Caco-2 (cell line): ENCODE data around the gene MELTF. TPM values are rescaled to one million over a fixed set of nuclear protein-coding genes. Genes with fewer than 3 reads are reported as not detected.
A peak's percentile ranks its signal among the peaks of the same experiment; 100 is the strongest.

ENCODE experiments used
- BruUV-seq: library from RNA; stranded (reverse); fragments of 400-500 nt; replicated peaks from 2 replicates; lab custom pipeline; 2021; lab: Mats Ljungman, UMichigan
- CTCF ChIA-PET: fragments of 300-600 bp; sonication (Branson Sonifier 250); formaldehyde crosslinking; loops from one replicate; lab custom pipeline; 2022; ENCODE audit warnings: antibody characterized with exemption; lab: Charles Lee
- POLR2A ChIA-PET: fragments of 300-600 bp; sonication (Branson Sonifier 250); formaldehyde crosslinking; loops from one replicate; lab custom pipeline; 2022; ENCODE audit warnings: antibody characterized with exemption; lab: Charles Lee
- DNase-seq, 2 experiments: peaks; one replicate each; pipeline versions ENCODE4 v3.0.0 to v3.0.0-alpha.2; 2020 to 2022
- H3K27me3 ChIP-seq: replicated peaks from 2 replicates; pipeline ENCODE4 v1.6.0; 2011; ENCODE audit warnings: low read length; ENCODE audit not compliant: control insufficient read depth, insufficient read depth
- H3K36me3 ChIP-seq: 2 replicates; pipeline ENCODE4 v1.5.1; 2011; ENCODE audit warnings: low read length; ENCODE audit not compliant: control insufficient read depth, insufficient read depth
- H3K4me1 ChIP-seq: fragments of 250-450 bp; sonication (Bioruptor Pico); 2 replicates; pipeline ENCODE4 v1.5.1; 2020; ENCODE audit warnings: mild to moderate bottlenecking
- H3K4me3 ChIP-seq: 2 replicates; pipeline ENCODE4 v1.5.1; 2011; ENCODE audit warnings: low read depth, mild to moderate bottlenecking, control low read depth, low read length
- H3K9me3 ChIP-seq: fragments of 250-450 bp; sonication (Bioruptor Pico); 2 replicates; pipeline ENCODE4 v1.5.1; 2020; ENCODE audit warnings: mild to moderate bottlenecking, moderate library complexity
- H3K27ac Mint-ChIP-seq: one replicate; pipeline ENCODE4 v1.8.0; 2022; ENCODE audit warnings: mixed read lengths; ENCODE audit not compliant: unreplicated experiment
- H3K27me3 Mint-ChIP-seq: one replicate; pipeline ENCODE4 v1.8.0; 2022; ENCODE audit warnings: mixed read lengths; ENCODE audit not compliant: insufficient read depth, unreplicated experiment
- H3K36me3 Mint-ChIP-seq: one replicate; pipeline ENCODE4 v1.8.0; 2022; ENCODE audit warnings: mild to moderate bottlenecking, mixed read lengths; ENCODE audit not compliant: insufficient read depth, unreplicated experiment
- H3K4me1 Mint-ChIP-seq: one replicate; pipeline ENCODE4 v1.8.0; 2022; ENCODE audit warnings: low read depth, mixed read lengths; ENCODE audit not compliant: unreplicated experiment
- H3K4me3 Mint-ChIP-seq: one replicate; pipeline ENCODE4 v1.8.0; 2022; ENCODE audit warnings: mild to moderate bottlenecking, moderate library complexity, mixed read lengths; ENCODE audit not compliant: unreplicated experiment
- H3K9me3 Mint-ChIP-seq: one replicate; pipeline ENCODE4 v1.8.0; 2022; ENCODE audit warnings: mixed read lengths; ENCODE audit not compliant: unreplicated experiment
- intact Hi-C: fragments of 100-400 bp; cut with micrococcal nuclease; formaldehyde crosslinking; loops from one replicate; pipeline ENCODE4 v1.10.0; 2022; ENCODE audit not compliant: unreplicated experiment
- total RNA-seq: library from RNA; stranded (reverse); gene quantifications from 2 replicates; pipeline ENCODE4 v1.2.3, GENCODE V29; 2022
- TF ChIP-seq, protein P1 (sequence below), 2 experiments: fragments of 200-600 bp in 1 of 2; IDR thresholded peaks; 1 replicate in 1 of 2; 2 replicates in 1 of 2; pipeline versions ENCODE4 v1.5.1 to v1.8.0; 2011 to 2022; ENCODE audit warnings: antibody characterized with exemption in 1 of 2, control low read depth in 1 of 2, inconsistent platforms in 1 of 2, low read depth in 1 of 2, low read length in 1 of 2, mild to moderate bottlenecking in 1 of 2, moderate library complexity in 1 of 2; ENCODE audit not compliant: insufficient read depth in 1 of 2, severe bottlenecking in 1 of 2, unreplicated experiment in 1 of 2

Gene MELTF
- total RNA-seq, 1 experiment from 2014 or later, result 29.3 TPM

- H3K27ac Mint-ChIP-seq, result peak overlapping the region; percentile 68
- POLR2A ChIA-PET, result interaction anchor here (1.0 kb wide), 1 partner anchor 13 kb away, joined by 3 read pairs; no protein-coding TSS in a partner anchor
- intact Hi-C loops, result no loop called here
- H3K4me3 Mint-ChIP-seq, result no peak overlapping the region
- TF ChIP-seq, protein P1, sequence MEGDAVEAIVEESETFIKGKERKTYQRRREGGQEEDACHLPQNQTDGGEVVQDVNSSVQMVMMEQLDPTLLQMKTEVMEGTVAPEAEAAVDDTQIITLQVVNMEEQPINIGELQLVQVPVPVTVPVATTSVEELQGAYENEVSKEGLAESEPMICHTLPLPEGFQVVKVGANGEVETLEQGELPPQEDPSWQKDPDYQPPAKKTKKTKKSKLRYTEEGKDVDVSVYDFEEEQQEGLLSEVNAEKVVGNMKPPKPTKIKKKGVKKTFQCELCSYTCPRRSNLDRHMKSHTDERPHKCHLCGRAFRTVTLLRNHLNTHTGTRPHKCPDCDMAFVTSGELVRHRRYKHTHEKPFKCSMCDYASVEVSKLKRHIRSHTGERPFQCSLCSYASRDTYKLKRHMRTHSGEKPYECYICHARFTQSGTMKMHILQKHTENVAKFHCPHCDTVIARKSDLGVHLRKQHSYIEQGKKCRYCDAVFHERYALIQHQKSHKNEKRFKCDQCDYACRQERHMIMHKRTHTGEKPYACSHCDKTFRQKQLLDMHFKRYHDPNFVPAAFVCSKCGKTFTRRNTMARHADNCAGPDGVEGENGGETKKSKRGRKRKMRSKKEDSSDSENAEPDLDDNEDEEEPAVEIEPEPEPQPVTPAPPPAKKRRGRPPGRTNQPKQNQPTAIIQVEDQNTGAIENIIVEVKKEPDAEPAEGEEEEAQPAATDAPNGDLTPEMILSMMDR (IDR thresholded peaks at IDR 0.05; ENCODE audit: insufficient read depth in 1 of 2, low read depth in 1 of 2, low read length in 1 of 2, severe bottlenecking in 1 of 2, unreplicated experiment in 1 of 2), result no peak
- H3K4me3 ChIP-seq, result no peak overlapping the region
- H3K36me3 ChIP-seq, result no peaks in the 10 kb centered on the region
- no peaks in the 10 kb centered on the region for H3K36me3 Mint-ChIP-seq
- H3K4me1 Mint-ChIP-seq, result peaks cover 15% of the 10 kb centered on the region
- BruUV-seq, result no TSS peak
- CTCF ChIA-PET, result interaction anchor here (0.6 to 1.7 kb wide), 3 partner anchors 13 to 123 kb away, joined by 4 to 8 read pairs (median 7); partner anchors contain the start of gene MELTF
- no peaks in the 10 kb centered on the region for H3K9me3 Mint-ChIP-seq
- H3K9me3 ChIP-seq, result no peaks in the 10 kb centered on the region
- peaks cover 38% of the 10 kb centered on the region for H3K4me1 ChIP-seq
- no peaks in the 10 kb centered on the region for H3K27me3 ChIP-seq
- H3K27me3 Mint-ChIP-seq, result no peaks in the 10 kb centered on the region
- peak in 1 of 2 experiments; percentile 29 for DNase-seq
Observed at GRCh38 chr3:196990601-196991007, 39.0 kb downstream of the MELTF start.

DNA sequence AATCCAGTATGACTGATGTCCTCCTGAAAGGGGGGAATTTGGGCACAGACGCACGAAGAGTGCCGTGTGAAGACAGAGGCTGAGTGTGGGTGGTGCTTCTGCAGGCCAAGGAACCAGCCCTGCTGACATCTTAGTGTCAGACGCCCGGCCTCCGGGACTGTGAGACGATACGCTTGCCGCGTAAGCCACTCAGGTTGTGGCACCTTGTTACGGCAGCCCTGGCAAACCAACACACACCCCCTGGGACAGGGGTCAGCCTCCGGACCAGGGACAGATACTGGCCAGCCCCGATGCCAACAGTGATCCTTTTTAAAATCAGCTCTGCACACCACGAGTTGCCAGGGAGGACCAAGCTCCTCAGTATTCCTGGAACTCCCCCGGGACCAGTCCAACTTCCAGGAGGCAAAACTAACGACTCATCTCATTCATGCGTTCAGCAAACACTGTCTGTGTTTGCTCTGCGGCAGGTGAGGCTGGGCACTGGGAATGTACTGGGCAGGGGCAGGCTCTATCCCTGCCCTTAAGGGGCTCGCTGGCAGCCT lies 39.8 kb downstream of the MELTF start:
- TF ChIP-seq, protein P1 (IDR thresholded peaks at IDR 0.05; ENCODE audit: insufficient read depth in 1 of 2, low read depth in 1 of 2, low read length in 1 of 2, severe bottlenecking in 1 of 2, unreplicated experiment in 1 of 2), result no peak
- Mint-ChIP-seq H3K4me3 (no peak overlapping the region), H3K36me3 (no peaks in the 10 kb centered on the region), H3K27ac (peak overlapping the region; percentile 68), H3K27me3 (no peaks in the 10 kb centered on the region), H3K4me1 (peaks cover 15% of the 10 kb centered on the region), H3K9me3 (no peaks in the 10 kb centered on the region)
- H3K27me3 ChIP-seq, result no peaks in the 10 kb centered on the region
- no TSS peak for BruUV-seq
- ChIA-PET POLR2A (interaction anchor here (0.6 kb wide), 2 partner anchors 16 to 99 kb away, joined by 3 to 7 read pairs; no protein-coding TSS in a partner anchor), CTCF (interaction anchor here (1.1 to 1.7 kb wide), 3 partner anchors 14 to 39 kb away, joined by 3 to 7 read pairs (median 4); partner anchors contain the start of gene MELTF)
- H3K4me1 ChIP-seq, result peaks cover 38% of the 10 kb centered on the region
- intact Hi-C loops, result no loop called here
- no peak overlapping the region for H3K4me3 ChIP-seq
- no peaks in the 10 kb centered on the region for H3K36me3 ChIP-seq
- H3K9me3 ChIP-seq, result no peaks in the 10 kb centered on the region
- peak in 1 of 2 experiments; percentile 44 for DNase-seq

- POLR2A ChIA-PET, result interaction anchor here (0.5 kb wide), 1 partner anchor 307 kb away, joined by 4 read pairs; no protein-coding TSS in a partner anchor
Observed at GRCh38 chr3:196988241-196989029, 41.2 kb downstream of the MELTF start.

More at GRCh38 chr3:196988241-196989029, 41.2 kb downstream of the MELTF start:
- peak overlapping the region; percentile 68 for H3K27ac Mint-ChIP-seq
- BruUV-seq, result no TSS peak
- Histone ChIP-seq H3K4me1 (peaks cover 38% of the 10 kb centered on the region), H3K4me3 (no peak overlapping the region), H3K36me3 (no peaks in the 10 kb centered on the region), H3K9me3 (0 out of 2 replicates have a peak, but pooled peaks cover under 1% of the 10 kb centered on the region), H3K27me3 (no peaks in the 10 kb centered on the region)
- intact Hi-C loops, result loop anchor here (1.0 kb wide), 1 partner anchor 13 kb away; no protein-coding TSS in a partner anchor
- H3K27me3 Mint-ChIP-seq, result no peaks in the 10 kb centered on the region
- TF ChIP-seq, protein P1 (IDR thresholded peaks at IDR 0.05; ENCODE audit: insufficient read depth in 1 of 2, low read depth in 1 of 2, low read length in 1 of 2, severe bottlenecking in 1 of 2, unreplicated experiment in 1 of 2), result peak in 1 of 2 experiments; percentile 48
- H3K9me3 Mint-ChIP-seq, result peaks cover 13% of the 10 kb centered on the region
- peaks cover 15% of the 10 kb centered on the region for H3K4me1 Mint-ChIP-seq
- H3K36me3 Mint-ChIP-seq, result no peaks in the 10 kb centered on the region
- peak; percentile 69 to 87 for DNase-seq
- CTCF ChIA-PET, result interaction anchor here (0.6 to 0.8 kb wide), 3 partner anchors 25 to 44 kb away, joined by 3 read pairs; partner anchors contain the start of gene MELTF
- no peak overlapping the region for H3K4me3 Mint-ChIP-seq
